Right lobe of liver (tissue), 4 donors: ENCODE results near the gene ZMPSTE24.
A peak's percentile ranks its signal among the peaks of the same experiment; 100 is the strongest.

Source experiments
- POLR2A ChIP-seq: fragments of 450-650 bp; IDR thresholded peaks from one replicate; pipeline ENCODE4 v1.6.1; 2017; ENCODE audit warnings: antibody characterized with exemption, mild to moderate bottlenecking
- TF ChIP-seq, protein P1 (sequence below), 4 donors: fragments of 200-600 bp in 3 of 4; fragments of 450-650 bp in 1 of 4; IDR thresholded peaks; one replicate each; pipeline versions ENCODE4 v1.5.1 to v1.8.0; 2016 to 2022; ENCODE audit warnings: antibody characterized with exemption in 4 of 4, mild to moderate bottlenecking in 2 of 4
- donor health status: DM: no; HTN: no; CAD: no.
- donor health status: DM: no; HTN: no; CAD: no.
- donor health status: DM: no; HTN: yes; CAD: no.

DNA sequence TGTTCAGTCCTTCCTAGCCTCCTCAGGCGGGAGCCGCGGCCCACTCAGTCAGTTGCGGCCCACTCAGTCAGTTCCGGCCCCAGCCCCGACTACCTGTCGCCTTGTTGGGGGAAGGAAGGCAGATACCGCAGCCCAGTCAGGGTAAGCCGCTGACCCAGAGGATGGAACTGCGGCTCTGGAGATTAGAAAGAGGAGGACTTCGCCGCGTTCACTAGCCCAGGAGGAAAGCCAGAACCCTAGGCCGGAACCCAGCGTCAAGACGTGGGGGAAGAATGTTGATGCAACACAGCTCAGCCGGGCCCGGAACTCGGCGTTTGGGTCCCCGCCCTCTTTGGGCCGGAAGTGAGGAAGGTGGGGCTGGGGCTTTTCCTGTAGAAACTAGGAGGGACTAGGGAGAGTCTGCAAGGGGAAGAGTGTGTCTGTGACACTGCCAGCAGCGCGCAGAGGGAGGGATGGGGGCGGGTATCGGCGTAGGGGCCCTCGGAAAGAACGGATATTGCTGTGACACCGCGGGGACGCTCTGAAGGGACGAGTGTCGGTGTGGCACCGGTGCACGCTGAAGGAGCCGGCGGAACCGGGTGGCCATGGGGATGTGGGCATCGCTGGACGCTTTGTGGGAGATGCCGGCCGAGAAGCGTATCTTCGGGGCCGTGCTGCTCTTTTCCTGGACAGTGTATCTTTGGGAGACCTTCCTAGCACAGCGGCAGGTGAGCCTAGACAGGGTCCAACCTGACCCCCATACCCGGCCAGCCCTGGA lies at the start of gene ZMPSTE24:
- TF ChIP-seq, protein P1, sequence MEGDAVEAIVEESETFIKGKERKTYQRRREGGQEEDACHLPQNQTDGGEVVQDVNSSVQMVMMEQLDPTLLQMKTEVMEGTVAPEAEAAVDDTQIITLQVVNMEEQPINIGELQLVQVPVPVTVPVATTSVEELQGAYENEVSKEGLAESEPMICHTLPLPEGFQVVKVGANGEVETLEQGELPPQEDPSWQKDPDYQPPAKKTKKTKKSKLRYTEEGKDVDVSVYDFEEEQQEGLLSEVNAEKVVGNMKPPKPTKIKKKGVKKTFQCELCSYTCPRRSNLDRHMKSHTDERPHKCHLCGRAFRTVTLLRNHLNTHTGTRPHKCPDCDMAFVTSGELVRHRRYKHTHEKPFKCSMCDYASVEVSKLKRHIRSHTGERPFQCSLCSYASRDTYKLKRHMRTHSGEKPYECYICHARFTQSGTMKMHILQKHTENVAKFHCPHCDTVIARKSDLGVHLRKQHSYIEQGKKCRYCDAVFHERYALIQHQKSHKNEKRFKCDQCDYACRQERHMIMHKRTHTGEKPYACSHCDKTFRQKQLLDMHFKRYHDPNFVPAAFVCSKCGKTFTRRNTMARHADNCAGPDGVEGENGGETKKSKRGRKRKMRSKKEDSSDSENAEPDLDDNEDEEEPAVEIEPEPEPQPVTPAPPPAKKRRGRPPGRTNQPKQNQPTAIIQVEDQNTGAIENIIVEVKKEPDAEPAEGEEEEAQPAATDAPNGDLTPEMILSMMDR (IDR thresholded peaks at IDR 0.05) = no peak
- TF ChIP-seq POLR2A = peak; percentile 50
